ENCODE measurements around the gene TM4SF20. TPM values are rescaled to one million over a fixed set of nuclear protein-coding genes. Genes with fewer than 3 reads are reported as not detected.
A peak's percentile ranks its signal among the peaks of the same experiment; 100 is the strongest.

Gene TM4SF20
- total and polyA plus RNA-seq, 2 experiments from 2014 or later, result not detected

DNA sequence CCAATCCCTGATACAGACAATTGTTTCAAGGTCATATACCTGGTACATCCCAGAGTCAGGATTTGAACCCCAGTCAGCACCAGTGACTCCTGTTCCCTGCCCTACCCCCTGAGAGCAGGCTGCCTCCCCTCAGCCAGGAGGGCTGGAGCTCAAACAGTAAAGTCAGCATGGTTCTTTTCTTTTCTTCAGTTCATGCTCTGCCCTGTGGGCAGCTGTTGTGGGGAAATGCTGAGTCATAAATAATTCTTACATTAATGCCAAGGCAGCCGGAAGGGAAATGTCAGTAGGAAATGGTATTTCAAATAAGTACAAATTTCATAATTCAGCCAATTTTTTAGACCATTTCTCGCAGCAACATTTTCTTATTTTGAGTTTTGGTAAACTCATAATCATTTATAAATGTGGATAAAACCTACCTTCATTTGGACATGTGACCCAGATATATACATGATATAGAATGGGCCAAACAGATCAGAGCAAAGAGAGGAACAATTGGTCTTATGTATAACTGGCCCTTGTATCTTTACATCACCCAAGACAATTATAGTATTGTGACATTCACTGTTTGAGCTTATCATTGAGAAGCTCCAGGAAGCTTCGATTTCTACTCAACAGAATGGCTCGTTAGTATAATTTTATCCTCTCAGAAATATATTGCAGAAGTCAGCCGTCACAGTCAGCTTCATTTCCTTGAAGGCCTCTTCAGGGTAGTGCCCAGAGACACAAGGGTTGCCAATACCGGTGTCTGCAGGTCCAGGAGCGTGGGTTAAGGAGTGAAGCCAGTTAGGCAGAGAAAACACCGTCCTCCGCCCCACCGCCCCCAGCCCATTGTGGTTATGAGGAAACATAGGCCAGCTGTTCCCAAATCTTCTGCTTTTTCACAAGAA is 36.7 kb upstream of the TM4SF20 start:
- Mint-ChIP-seq H3K9me3 (no peaks in the 10 kb centered on the region), H3K4me1 (peaks cover 5% of the 10 kb centered on the region), H3K4me3 (no peak overlapping the region), H3K27me3 (ENCODE audit: insufficient read depth, low read depth, poor library complexity) (no peaks in the 10 kb centered on the region), H3K36me3 (ENCODE audit: low read depth) (no peaks in the 10 kb centered on the region), H3K27ac (no peak overlapping the region)
- no peak overlapping the region for H3K27ac ChIP-seq (ENCODE audit: low read depth)
- no peaks in the 10 kb centered on the region for H4K20me1 ChIP-seq (replicated peaks; ENCODE audit: insufficient read depth)
- no peak overlapping the region for H3K4me3 ChIP-seq
- DNase-seq (ENCODE audit: low spot score), result no peak
- no peaks in the 10 kb centered on the region for H3K27me3 ChIP-seq (ENCODE audit: insufficient read depth)
- H3K36me3 ChIP-seq (ENCODE audit: insufficient read depth), result no peaks in the 10 kb centered on the region
- H3K4me2 ChIP-seq, result no peak overlapping the region
- no peaks in the 10 kb centered on the region for H3K79me2 ChIP-seq (replicated peaks; ENCODE audit: insufficient read depth)
- peak; percentile 53 for ATAC-seq
- H3F3A ChIP-seq (replicated peaks; ENCODE audit: low read depth), result no peaks in the 10 kb centered on the region
- H3K4me1 ChIP-seq (ENCODE audit: insufficient read depth), result no peaks in the 10 kb centered on the region
- H3K9me2 ChIP-seq (ENCODE audit: insufficient read depth), result no peaks in the 10 kb centered on the region
- H2AFZ ChIP-seq, result no peak overlapping the region
- TF ChIP-seq NANOG (IDR thresholded peaks at IDR 0.05; ENCODE audit: borderline replicate concordance) (no peak), ZNF331 (CRISPR knock-in tag; IDR thresholded peaks at IDR 0.05; ENCODE audit: low read depth) (no peak), EZH2phosphoT487 (IDR thresholded peaks at IDR 0.05; ENCODE audit: unreplicated experiment) (no peak), ETS1 (IDR thresholded peaks at IDR 0.05) (no peak), ZNF114 (CRISPR knock-in tag; IDR thresholded peaks at IDR 0.05) (no peak), JUNB (IDR thresholded peaks at IDR 0.05; ENCODE audit: unreplicated experiment) (no peak), CREB1 (CRISPR knock-in tag; IDR thresholded peaks at IDR 0.05; ENCODE audit: low read depth) (no peak), POLR2AphosphoS5 (IDR thresholded peaks at IDR 0.05; ENCODE audit: low read depth) (no peak), EZH2 (IDR thresholded peaks at IDR 0.05; ENCODE audit: low read depth, unreplicated experiment) (no peak), STAT1 (IDR thresholded peaks at IDR 0.05; ENCODE audit: unreplicated experiment) (no peak)
- TF ChIP-seq, protein P1, sequence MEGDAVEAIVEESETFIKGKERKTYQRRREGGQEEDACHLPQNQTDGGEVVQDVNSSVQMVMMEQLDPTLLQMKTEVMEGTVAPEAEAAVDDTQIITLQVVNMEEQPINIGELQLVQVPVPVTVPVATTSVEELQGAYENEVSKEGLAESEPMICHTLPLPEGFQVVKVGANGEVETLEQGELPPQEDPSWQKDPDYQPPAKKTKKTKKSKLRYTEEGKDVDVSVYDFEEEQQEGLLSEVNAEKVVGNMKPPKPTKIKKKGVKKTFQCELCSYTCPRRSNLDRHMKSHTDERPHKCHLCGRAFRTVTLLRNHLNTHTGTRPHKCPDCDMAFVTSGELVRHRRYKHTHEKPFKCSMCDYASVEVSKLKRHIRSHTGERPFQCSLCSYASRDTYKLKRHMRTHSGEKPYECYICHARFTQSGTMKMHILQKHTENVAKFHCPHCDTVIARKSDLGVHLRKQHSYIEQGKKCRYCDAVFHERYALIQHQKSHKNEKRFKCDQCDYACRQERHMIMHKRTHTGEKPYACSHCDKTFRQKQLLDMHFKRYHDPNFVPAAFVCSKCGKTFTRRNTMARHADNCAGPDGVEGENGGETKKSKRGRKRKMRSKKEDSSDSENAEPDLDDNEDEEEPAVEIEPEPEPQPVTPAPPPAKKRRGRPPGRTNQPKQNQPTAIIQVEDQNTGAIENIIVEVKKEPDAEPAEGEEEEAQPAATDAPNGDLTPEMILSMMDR (conservative IDR thresholded peaks at IDR 0.05; ENCODE audit: low read depth in 2 of 2), result no peak
- TF ChIP-seq, protein P2, sequence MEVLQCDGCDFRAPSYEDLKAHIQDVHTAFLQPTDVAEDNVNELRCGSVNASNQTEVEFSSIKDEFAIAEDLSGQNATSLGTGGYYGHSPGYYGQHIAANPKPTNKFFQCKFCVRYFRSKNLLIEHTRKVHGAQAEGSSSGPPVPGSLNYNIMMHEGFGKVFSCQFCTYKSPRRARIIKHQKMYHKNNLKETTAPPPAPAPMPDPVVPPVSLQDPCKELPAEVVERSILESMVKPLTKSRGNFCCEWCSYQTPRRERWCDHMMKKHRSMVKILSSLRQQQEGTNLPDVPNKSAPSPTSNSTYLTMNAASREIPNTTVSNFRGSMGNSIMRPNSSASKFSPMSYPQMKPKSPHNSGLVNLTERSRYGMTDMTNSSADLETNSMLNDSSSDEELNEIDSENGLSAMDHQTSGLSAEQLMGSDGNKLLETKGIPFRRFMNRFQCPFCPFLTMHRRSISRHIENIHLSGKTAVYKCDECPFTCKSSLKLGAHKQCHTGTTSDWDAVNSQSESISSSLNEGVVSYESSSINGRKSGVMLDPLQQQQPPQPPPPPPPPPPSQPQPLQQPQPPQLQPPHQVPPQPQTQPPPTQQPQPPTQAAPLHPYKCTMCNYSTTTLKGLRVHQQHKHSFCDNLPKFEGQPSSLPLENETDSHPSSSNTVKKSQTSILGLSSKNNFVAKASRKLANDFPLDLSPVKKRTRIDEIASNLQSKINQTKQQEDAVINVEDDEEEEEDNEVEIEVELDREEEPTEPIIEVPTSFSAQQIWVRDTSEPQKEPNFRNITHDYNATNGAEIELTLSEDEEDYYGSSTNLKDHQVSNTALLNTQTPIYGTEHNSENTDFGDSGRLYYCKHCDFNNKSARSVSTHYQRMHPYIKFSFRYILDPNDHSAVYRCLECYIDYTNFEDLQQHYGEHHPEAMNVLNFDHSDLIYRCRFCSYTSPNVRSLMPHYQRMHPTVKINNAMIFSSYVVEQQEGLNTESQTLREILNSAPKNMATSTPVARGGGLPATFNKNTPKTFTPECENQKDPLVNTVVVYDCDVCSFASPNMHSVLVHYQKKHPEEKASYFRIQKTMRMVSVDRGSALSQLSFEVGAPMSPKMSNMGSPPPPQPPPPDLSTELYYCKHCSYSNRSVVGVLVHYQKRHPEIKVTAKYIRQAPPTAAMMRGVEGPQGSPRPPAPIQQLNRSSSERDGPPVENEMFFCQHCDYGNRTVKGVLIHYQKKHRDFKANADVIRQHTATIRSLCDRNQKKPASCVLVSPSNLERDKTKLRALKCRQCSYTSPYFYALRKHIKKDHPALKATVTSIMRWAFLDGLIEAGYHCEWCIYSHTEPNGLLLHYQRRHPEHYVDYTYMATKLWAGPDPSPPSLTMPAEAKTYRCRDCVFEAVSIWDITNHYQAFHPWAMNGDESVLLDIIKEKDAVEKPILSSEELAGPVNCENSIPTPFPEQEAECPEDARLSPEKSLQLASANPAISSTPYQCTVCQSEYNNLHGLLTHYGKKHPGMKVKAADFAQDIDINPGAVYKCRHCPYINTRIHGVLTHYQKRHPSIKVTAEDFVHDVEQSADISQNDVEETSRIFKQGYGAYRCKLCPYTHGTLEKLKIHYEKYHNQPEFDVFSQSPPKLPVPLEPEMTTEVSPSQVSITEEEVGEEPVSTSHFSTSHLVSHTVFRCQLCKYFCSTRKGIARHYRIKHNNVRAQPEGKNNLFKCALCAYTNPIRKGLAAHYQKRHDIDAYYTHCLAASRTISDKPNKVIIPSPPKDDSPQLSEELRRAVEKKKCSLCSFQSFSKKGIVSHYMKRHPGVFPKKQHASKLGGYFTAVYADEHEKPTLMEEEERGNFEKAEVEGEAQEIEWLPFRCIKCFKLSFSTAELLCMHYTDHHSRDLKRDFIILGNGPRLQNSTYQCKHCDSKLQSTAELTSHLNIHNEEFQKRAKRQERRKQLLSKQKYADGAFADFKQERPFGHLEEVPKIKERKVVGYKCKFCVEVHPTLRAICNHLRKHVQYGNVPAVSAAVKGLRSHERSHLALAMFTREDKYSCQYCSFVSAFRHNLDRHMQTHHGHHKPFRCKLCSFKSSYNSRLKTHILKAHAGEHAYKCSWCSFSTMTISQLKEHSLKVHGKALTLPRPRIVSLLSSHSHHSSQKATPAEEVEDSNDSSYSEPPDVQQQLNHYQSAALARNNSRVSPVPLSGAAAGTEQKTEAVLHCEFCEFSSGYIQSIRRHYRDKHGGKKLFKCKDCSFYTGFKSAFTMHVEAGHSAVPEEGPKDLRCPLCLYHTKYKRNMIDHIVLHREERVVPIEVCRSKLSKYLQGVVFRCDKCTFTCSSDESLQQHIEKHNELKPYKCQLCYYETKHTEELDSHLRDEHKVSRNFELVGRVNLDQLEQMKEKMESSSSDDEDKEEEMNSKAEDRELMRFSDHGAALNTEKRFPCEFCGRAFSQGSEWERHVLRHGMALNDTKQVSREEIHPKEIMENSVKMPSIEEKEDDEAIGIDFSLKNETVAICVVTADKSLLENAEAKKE (CRISPR knock-in tag; IDR thresholded peaks at IDR 0.05), result no peak
